Activated CD4-positive, alpha-beta T cell treated with anti-CD3 and anti-CD28 coated beads, Interleukin-2, amount 10 ng/mL, durations not matched to agents 24 days and 14 days (primary cell): Measurements from ENCODE around the gene ZIC4. TPM values are rescaled to one million over a fixed set of nuclear protein-coding genes. Genes with fewer than 3 reads are reported as not detected.

ENCODE experiments used
- DNase-seq: peaks from one replicate; pipeline ENCODE4 v3.0.0; 2022
- H3K27ac Mint-ChIP-seq: one replicate; pipeline ENCODE4 v1.8.0; 2022; ENCODE audit warnings: mild to moderate bottlenecking, mixed read lengths
- H3K27me3 Mint-ChIP-seq: one replicate; pipeline ENCODE4 v1.8.0; 2022; ENCODE audit warnings: mixed read lengths
- H3K36me3 Mint-ChIP-seq: one replicate; pipeline ENCODE4 v1.8.0; 2022; ENCODE audit warnings: low read depth, mild to moderate bottlenecking, mixed read lengths
- H3K4me1 Mint-ChIP-seq: one replicate; pipeline ENCODE4 v1.8.0; 2021; ENCODE audit warnings: mixed read lengths
- H3K4me3 Mint-ChIP-seq: one replicate; pipeline ENCODE4 v1.8.0; 2022; ENCODE audit warnings: mild to moderate bottlenecking, moderate library complexity, mixed read lengths
- H3K9me3 Mint-ChIP-seq: one replicate; pipeline ENCODE4 v1.8.0; 2021; ENCODE audit warnings: mixed read lengths
- intact Hi-C: fragments of 100-400 bp; cut with micrococcal nuclease; formaldehyde crosslinking; loops from one replicate; pipeline ENCODE4 v1.15.1; 2023
- total RNA-seq: library from RNA; stranded (reverse); gene quantifications from 2 replicates; pipeline ENCODE4 v1.2.3, GENCODE V29; 2022

Gene ZIC4
- total RNA-seq, 1 donor from 2014 or later, result not detected

- Mint-ChIP-seq H3K27me3 (peaks cover 76% of the 10 kb centered on the region), H3K27ac (no peak overlapping the region), H3K9me3 (peaks cover 3% of the 10 kb centered on the region), H3K4me1 (no peaks in the 10 kb centered on the region), H3K36me3 (no peaks in the 10 kb centered on the region), H3K4me3 (no peak overlapping the region)
- intact Hi-C loops, result no loop called here
- no peak for DNase-seq
Observed at GRCh38 chr3:147372525-147373027, 33.8 kb downstream of the ZIC4 start.

GRCh38 chr3:147371771-147372340 lies 34.5 kb downstream of the ZIC4 start:
- H3K4me1 Mint-ChIP-seq, result no peaks in the 10 kb centered on the region
- H3K27me3 Mint-ChIP-seq, result peaks cover 71% of the 10 kb centered on the region
- intact Hi-C loops, result no loop called here
- no peak for DNase-seq
- no peaks in the 10 kb centered on the region for H3K36me3 Mint-ChIP-seq
- peaks cover 3% of the 10 kb centered on the region for H3K9me3 Mint-ChIP-seq
- no peak overlapping the region for H3K27ac Mint-ChIP-seq
- no peak overlapping the region for H3K4me3 Mint-ChIP-seq

DNA sequence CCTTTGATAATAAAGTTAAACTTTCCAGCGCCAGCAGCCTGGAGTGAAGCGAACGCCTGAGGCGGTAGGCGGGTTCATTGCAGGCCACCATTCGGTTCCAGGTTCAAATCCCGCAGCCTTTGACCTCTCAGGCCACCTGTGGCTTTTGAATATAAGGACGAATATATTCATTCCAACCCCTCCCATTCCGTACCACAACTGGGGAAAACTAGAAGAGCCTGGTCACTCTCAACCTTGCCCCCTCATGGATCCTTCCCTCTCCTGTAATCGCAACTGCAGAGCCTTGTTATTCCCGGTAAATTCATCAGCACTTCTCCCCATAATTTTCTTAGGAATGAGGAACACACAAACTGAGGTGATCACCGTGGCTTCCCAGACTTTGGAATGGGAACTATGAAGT lies 35.2 kb downstream of the ZIC4 start:
- Mint-ChIP-seq H3K4me1 (no peaks in the 10 kb centered on the region), H3K36me3 (no peaks in the 10 kb centered on the region), H3K27ac (no peak overlapping the region), H3K27me3 (peaks cover 71% of the 10 kb centered on the region), H3K9me3 (peaks cover 3% of the 10 kb centered on the region), H3K4me3 (no peak overlapping the region)
- no peak for DNase-seq
- intact Hi-C loops, result no loop called here

DNA sequence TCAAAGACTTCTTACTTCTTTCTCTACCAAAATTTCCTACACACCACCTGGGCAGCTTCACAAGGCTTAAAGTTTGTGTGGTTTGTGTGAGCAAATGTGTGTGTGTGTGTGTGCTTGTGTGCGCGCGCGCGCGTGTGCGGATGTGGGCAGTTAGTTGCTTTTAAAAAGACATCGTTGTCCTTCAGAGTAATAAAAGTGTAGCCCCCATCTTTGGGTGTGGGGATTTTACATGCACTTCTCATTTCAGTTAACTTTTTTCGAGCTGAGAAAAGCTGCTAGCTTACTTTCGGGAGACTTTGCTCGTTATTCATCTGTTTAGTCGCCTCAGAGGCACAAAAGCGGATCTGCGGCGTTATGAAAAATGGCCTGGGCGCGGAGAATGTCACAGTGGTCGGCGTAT lies 36.0 kb downstream of the ZIC4 start:
- Mint-ChIP-seq H3K4me1 (no peaks in the 10 kb centered on the region), H3K27ac (no peak overlapping the region), H3K36me3 (no peaks in the 10 kb centered on the region), H3K27me3 (peaks cover 69% of the 10 kb centered on the region), H3K9me3 (peaks cover 3% of the 10 kb centered on the region), H3K4me3 (no peak overlapping the region)
- intact Hi-C loops, result no loop called here
- DNase-seq, result no peak

- Mint-ChIP-seq H3K27me3 (peaks cover 69% of the 10 kb centered on the region), H3K36me3 (no peaks in the 10 kb centered on the region), H3K4me3 (no peak overlapping the region), H3K9me3 (peaks cover 3% of the 10 kb centered on the region), H3K27ac (no peak overlapping the region), H3K4me1 (no peaks in the 10 kb centered on the region)
- DNase-seq, result no peak
- intact Hi-C loops, result no loop called here
Observed at GRCh38 chr3:147369661-147370123, 36.7 kb downstream of the ZIC4 start.

DNA sequence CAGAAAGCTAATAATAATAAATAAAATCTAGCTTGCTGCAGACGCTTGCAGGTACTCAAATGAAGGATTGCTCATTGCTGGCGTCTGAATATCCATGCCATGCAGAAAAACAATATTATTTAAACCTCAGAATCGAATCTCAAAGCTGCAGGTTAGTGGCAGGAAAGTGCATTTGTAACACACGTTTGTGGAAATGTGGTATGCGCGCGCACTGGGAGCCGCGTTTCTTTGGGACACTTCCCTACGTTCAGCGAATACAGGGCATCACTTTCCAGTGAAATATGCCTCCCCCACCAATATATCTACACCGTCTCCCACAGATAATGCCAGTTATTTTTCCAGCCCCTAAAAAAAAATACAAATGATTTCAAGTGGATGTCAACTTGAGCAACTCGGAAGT lies 37.1 kb downstream of the ZIC4 start:
- Mint-ChIP-seq H3K27me3 (peaks cover 66% of the 10 kb centered on the region), H3K9me3 (peaks cover 3% of the 10 kb centered on the region), H3K36me3 (no peaks in the 10 kb centered on the region), H3K4me3 (no peak overlapping the region), H3K27ac (no peak overlapping the region), H3K4me1 (no peaks in the 10 kb centered on the region)
- DNase-seq, result no peak
- intact Hi-C loops, result no loop called here

DNA sequence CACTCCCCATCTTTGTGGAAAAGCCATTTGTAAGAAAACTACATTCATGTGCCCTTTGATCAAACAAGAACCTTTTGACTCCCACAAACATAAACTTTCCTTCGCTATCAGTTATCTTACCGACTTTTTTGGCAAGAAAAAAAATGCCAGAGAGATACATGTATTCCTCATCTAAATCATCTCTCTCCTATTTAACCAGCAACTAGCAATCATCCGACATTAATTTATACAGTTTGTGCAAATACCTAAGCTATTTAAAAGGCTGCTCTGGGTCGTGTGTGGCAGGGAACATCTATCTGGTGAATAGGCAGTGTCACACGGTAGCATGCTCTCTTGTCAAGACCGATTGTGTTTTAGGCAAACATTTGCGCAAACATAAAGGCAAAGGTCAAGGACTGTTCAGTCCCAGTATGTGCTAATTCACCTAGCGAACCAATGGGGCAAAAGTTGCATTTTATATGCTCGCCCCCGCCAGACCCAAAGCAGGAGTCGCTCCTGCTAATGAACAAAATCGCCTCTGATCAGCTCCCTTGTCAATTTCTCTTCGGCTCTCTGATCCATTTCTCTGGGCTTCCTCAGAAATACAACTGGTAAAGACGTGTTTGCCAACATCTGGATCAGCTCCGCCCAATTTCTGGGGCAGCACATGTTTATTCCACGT lies 37.7 kb downstream of the ZIC4 start:
- intact Hi-C loops, result no loop called here
- no peak overlapping the region for H3K4me3 Mint-ChIP-seq

DNA sequence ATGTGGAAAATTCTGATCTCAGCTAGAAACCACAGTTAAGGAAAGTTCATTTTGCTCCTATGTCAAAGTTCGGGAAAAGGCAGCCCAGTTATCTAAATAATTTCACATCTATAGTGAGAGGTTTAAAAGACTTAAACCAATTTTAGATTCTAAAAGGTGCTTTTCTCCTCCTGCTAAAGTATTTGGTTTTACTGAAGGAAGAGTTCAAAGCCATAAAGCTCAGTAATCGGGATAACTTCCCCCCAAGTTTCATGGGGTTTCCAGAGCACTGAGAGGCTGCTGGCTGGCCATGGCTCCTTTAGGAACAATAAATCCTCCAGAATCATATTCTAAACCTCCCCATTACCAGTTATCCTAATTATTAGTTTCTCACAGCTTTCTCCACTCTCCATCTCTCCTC lies 38.2 kb downstream of the ZIC4 start:
- Mint-ChIP-seq H3K4me1 (no peaks in the 10 kb centered on the region), H3K27me3 (peaks cover 55% of the 10 kb centered on the region)
- no peak for DNase-seq

More for the DNA sequence above, 37.7 kb downstream of the ZIC4 start:
- H3K27me3 Mint-ChIP-seq, result peaks cover 61% of the 10 kb centered on the region
- no peak for DNase-seq
- no peak overlapping the region for H3K27ac Mint-ChIP-seq
- no peaks in the 10 kb centered on the region for H3K4me1 Mint-ChIP-seq
- peaks cover 3% of the 10 kb centered on the region for H3K9me3 Mint-ChIP-seq
- no peaks in the 10 kb centered on the region for H3K36me3 Mint-ChIP-seq

DNA sequence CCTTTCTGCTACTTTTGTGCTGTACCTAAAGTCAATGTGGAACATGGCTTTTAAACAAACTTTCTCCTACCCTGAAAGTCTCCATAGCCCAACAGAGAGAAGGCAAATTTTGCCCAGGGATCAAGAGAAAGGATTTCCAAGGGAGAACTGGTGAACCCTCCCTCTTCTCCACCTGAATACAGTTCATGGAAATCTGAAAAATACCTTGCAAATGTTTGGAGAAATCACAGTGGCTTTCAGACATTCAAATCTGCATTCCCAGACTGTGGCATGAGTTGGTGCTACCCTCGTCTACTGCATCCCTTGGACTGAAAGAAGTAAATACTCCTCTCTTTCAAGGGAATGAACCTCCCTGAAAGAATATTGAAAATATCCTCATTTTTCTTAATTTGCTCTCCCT lies 38.7 kb downstream of the ZIC4 start:
- no peaks in the 10 kb centered on the region for H3K36me3 Mint-ChIP-seq
- H3K9me3 Mint-ChIP-seq, result peaks cover 3% of the 10 kb centered on the region
- intact Hi-C loops, result no loop called here
- peaks cover 51% of the 10 kb centered on the region for H3K27me3 Mint-ChIP-seq
- DNase-seq, result no peak
- no peak overlapping the region for H3K4me3 Mint-ChIP-seq
- H3K27ac Mint-ChIP-seq, result no peak overlapping the region
- H3K4me1 Mint-ChIP-seq, result no peaks in the 10 kb centered on the region

More for the DNA sequence above, 38.2 kb downstream of the ZIC4 start:
- peaks cover 3% of the 10 kb centered on the region for H3K9me3 Mint-ChIP-seq
- H3K36me3 Mint-ChIP-seq, result no peaks in the 10 kb centered on the region
- no peak overlapping the region for H3K4me3 Mint-ChIP-seq
- no peak overlapping the region for H3K27ac Mint-ChIP-seq
- intact Hi-C loops, result no loop called here

DNA sequence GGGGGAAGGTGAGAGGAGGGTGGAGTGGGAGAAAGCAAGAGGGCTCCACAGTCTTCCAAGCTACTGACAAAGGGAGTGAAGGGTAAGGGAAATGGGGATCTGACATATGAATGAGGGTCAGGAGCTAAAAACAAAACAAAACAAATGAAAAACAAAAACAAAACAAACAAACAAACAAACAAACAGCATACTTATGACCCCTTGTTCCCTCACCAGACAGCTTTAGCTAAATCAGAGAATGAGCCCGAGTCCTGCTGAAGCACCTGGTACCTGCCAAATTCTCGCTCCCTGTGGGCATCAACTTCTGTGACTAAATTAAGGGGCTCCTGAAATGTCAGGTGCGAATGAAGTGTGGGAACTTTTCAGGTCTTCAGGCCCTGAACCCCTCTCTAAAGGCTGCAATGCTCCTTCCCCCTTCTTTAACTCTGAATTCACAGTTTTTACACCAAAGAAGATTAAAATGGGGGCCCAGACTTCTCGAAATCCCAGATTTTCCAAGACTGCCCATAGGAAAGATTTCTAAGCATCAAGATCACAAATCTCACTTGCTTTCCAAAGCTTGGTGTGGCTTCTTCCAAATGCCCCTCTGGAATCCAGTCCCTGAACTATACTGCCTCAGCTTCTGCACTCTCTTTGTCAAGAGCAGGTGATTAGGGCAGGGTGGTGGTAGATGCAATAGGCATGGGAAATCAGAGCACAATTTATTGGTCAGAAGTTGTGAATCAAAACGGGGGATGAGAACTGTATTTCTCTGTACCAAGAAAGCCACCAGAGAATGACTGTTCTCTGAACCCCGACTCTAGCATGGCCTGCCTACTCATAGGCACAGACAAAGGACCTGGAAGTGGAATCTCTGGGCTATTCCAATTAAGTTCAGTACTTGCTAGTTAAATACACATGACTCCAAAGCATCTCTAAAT lies 40.9 kb downstream of the ZIC4 start:
- Mint-ChIP-seq H3K36me3 (no peaks in the 10 kb centered on the region), H3K4me1 (no peaks in the 10 kb centered on the region), H3K27ac (no peak overlapping the region), H3K4me3 (no peak overlapping the region), H3K9me3 (peaks cover 10% of the 10 kb centered on the region), H3K27me3 (peaks cover 47% of the 10 kb centered on the region)
- no peak for DNase-seq
- intact Hi-C loops, result no loop called here

- Mint-ChIP-seq H3K4me1 (no peaks in the 10 kb centered on the region), H3K4me3 (no peak overlapping the region), H3K27ac (no peak overlapping the region), H3K9me3 (peaks cover 7% of the 10 kb centered on the region), H3K36me3 (no peaks in the 10 kb centered on the region), H3K27me3 (peaks cover 46% of the 10 kb centered on the region)
- intact Hi-C loops, result no loop called here
- DNase-seq, result no peak
Observed at GRCh38 chr3:147364771-147365170, 41.6 kb downstream of the ZIC4 start.

DNA sequence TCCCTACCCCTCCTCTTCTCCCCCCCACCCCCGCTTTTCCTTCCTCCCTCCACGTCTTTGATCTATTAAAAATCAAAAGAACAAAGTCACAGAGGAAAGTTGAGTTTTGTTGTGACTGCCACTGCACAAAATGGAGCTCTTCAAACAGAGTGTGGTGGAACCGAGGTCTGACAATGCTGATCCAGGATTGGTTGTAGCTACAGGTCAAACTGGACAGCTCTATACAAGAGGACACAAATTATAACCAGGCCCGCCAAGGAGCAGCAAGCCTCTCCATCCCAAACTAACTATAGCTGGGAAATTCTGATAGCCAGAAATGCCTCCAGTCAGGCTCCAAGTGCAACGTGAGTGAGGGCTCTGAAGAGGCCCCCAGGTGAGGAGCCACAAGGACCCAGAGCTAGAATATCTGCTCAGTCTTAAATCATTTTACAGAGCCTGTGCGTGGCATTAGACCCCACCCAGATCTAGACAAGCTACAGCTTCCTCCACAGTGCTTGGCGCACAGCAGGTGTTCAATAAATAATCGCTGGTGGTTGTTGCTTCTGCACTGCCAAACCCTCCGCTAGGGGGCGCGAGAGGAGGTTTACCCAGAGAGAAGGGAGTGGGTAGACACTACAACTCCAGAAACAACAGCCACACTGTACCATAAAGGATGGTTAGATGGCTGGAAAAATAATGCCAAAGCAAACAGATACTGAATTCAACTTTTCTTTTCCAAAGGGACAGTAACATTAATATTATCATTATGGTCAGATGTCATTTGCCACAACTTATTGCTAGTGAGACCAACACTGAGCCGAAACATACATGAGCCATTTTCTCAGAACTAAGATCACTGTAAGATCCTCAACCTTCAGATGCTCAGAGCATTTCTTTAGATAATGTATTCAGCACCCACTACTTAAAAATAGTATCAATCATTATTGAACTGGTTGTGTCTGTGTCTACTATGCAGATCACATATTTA lies 44.6 kb downstream of the ZIC4 start:
- Mint-ChIP-seq H3K36me3 (peaks cover 2% of the 10 kb centered on the region), H3K27ac (no peak overlapping the region), H3K9me3 (peaks cover 15% of the 10 kb centered on the region), H3K27me3 (peaks cover 46% of the 10 kb centered on the region), H3K4me1 (no peaks in the 10 kb centered on the region), H3K4me3 (no peak overlapping the region)
- DNase-seq, result peak; percentile 79
- intact Hi-C loops, result loop anchor here (2.0 kb wide), 1 partner anchor 51 kb away; no protein-coding TSS in a partner anchor
